ENCODE measurements around the gene CBX8.

CBX8 gene

GRCh38 chr17:79795795-79796443 lies 958 bp downstream of the CBX8 start:
- no peak for TF ChIP-seq CTCF (IDR thresholded peaks at IDR 0.05)
- peaks cover 11% of the 10 kb centered on the region for H3K27me3 ChIP-seq (ENCODE audit: control insufficient read depth, insufficient read depth, low read length)
- H3K4me3 ChIP-seq (ENCODE audit: low read depth, low read length): no peak overlapping the region
- peaks cover 8% of the 10 kb centered on the region for H3K4me1 ChIP-seq
- no peaks in the 10 kb centered on the region for H3K9me3 ChIP-seq (ENCODE audit: control insufficient read depth, low read length)
- H3K27ac ChIP-seq: no peak overlapping the region
- H3K9ac ChIP-seq: no peak overlapping the region
- H3K36me3 ChIP-seq (ENCODE audit: control insufficient read depth, insufficient read depth, low read length): no peaks in the 10 kb centered on the region
- H3K4me2 ChIP-seq (ENCODE audit: low read length): peak overlapping the region; percentile 94
- H3K79me2 ChIP-seq: no peaks in the 10 kb centered on the region
- no peak overlapping the region for H2AFZ ChIP-seq

DNA sequence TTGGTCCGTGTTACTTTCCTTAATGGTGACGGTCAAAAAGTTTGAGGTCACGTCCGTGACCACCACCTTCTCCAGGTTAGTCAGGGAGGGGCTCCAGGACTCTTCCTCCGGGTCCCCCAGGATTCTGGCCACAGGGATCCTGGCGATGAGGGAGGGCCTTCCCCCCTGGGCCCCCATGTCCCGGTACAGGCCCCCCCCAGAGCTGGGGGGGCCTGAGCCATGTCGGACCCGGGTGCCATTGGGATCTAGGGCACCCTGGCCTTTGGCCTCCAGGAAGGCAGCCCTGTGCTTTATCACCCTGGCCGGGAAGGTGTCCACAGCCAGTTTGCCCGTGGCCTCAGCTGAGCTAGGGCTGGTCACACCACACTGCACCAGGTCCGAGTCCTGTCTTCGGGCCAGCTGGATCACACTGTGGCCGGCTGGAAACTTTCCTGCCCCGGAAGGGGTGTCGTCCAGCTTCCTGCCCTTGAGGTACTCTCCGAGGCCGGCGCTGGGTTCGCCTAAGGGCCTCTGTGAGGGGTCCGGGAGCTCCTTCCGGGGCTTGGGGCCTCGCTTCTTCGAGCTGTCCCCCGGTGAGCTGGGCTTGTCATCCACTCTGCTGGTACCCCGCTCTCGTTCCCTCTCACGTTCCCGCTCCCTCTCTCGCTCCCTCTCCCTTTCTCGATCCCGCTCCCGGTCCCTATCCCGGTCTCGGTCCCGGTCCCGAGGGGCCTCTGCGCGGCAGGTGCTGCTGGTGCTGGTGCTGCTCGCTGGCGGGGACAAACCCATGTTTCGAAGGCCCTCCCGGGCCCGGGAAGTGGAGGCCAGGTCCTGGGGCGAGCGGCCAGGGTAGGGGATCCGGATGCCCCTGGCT lies 2.0 kb downstream of the CBX8 start:
- no peaks in the 10 kb centered on the region for H3K9me3 ChIP-seq (ENCODE audit: control insufficient read depth, low read length)
- H3K4me2 ChIP-seq (ENCODE audit: low read length): no peak overlapping the region
- TF ChIP-seq CTCF (IDR thresholded peaks at IDR 0.05): no peak
- no peak overlapping the region for H3K4me3 ChIP-seq (ENCODE audit: low read depth, low read length)
- no peak overlapping the region for H3K27ac ChIP-seq
- peaks cover 14% of the 10 kb centered on the region for H3K27me3 ChIP-seq (ENCODE audit: control insufficient read depth, insufficient read depth, low read length)
- H3K9ac ChIP-seq: no peak overlapping the region
- no peaks in the 10 kb centered on the region for H3K36me3 ChIP-seq (ENCODE audit: control insufficient read depth, insufficient read depth, low read length)
- no peak overlapping the region for H2AFZ ChIP-seq
- H3K4me1 ChIP-seq: peaks cover 8% of the 10 kb centered on the region
- H3K79me2 ChIP-seq: no peaks in the 10 kb centered on the region

DNA sequence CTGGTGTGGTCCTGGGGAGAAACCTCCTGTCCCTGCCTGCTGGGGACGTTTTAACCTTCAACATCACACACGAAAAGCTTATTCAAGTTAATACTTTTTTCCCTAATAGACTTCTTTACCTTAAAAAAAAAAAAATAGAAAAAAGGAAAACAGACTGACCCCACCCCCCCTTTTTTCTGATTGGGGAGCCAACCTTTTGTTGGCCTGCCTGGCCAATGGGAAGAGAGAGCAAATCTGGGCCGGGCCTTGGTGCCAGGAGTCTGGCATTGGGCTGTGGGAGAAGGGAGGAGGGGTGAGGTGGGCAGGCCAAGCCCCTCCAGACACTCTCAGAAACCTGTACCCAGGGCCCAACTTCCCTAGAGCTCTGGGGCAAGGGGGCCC lies 3.0 kb downstream of the CBX8 start:
- H3K27ac ChIP-seq: no peak overlapping the region
- H3K27me3 ChIP-seq (ENCODE audit: control insufficient read depth, insufficient read depth, low read length): peaks cover 8% of the 10 kb centered on the region
- H3K79me2 ChIP-seq: no peaks in the 10 kb centered on the region
- no peak for TF ChIP-seq CTCF (IDR thresholded peaks at IDR 0.05)
- H3K9me3 ChIP-seq (ENCODE audit: control insufficient read depth, low read length): no peaks in the 10 kb centered on the region
- no peak overlapping the region for H3K4me2 ChIP-seq (ENCODE audit: low read length)
- peaks cover 8% of the 10 kb centered on the region for H3K4me1 ChIP-seq
- H3K9ac ChIP-seq: no peak overlapping the region
- no peak overlapping the region for H2AFZ ChIP-seq
- no peaks in the 10 kb centered on the region for H3K36me3 ChIP-seq (ENCODE audit: control insufficient read depth, insufficient read depth, low read length)
- H3K4me3 ChIP-seq (ENCODE audit: low read depth, low read length): no peak overlapping the region

- H3K27ac ChIP-seq: no peak overlapping the region
- H3K9ac ChIP-seq: no peak overlapping the region
- peaks cover 5% of the 10 kb centered on the region for H3K4me1 ChIP-seq
- no peaks in the 10 kb centered on the region for H3K9me3 ChIP-seq (ENCODE audit: control insufficient read depth, low read length)
- no peaks in the 10 kb centered on the region for H3K36me3 ChIP-seq (ENCODE audit: control insufficient read depth, insufficient read depth, low read length)
- no peak overlapping the region for H3K4me3 ChIP-seq (ENCODE audit: low read depth, low read length)
- no peak overlapping the region for H3K4me2 ChIP-seq (ENCODE audit: low read length)
- no peaks in the 10 kb centered on the region for H3K79me2 ChIP-seq
- peaks cover 8% of the 10 kb centered on the region for H3K27me3 ChIP-seq (ENCODE audit: control insufficient read depth, insufficient read depth, low read length)
- TF ChIP-seq CTCF (IDR thresholded peaks at IDR 0.05): no peak
- no peak overlapping the region for H2AFZ ChIP-seq
Measured at GRCh38 chr17:79792984-79793923, 3.6 kb downstream of the CBX8 start.
